Measurements from ENCODE around the gene MAGI2. TPM values are rescaled to one million over a fixed set of nuclear protein-coding genes. Genes with fewer than 3 reads are reported as not detected.

The MAGI2 gene
- total RNA-seq, 5 donors from 2014 or later (not counting 1 experiment from before 2014, with no cell fraction given) = 0.10 to 0.77 (median 0.22) TPM

- Histone ChIP-seq H3K9me3 (no peaks in the 10 kb centered on the region), H3K4me1 (ENCODE audit: control insufficient read depth in 1 of 2, extremely low read depth in 1 of 2, insufficient read depth in 2 of 2, low read length in 2 of 2) (no peaks in the 10 kb centered on the region), H3K4me3 (ENCODE audit: control insufficient read depth in 1 of 2, extremely low read depth in 1 of 2, low read length in 1 of 2) (no peak overlapping the region), H3K27me3 (replicated peaks in 1 of 2; ENCODE audit: control insufficient read depth in 2 of 2, extremely low read depth in 1 of 2, insufficient read depth in 2 of 2, low read length in 1 of 2) (no peaks in the 10 kb centered on the region), H3K27ac (ENCODE audit: low read length) (no peak overlapping the region), H3K36me3 (ENCODE audit: control insufficient read depth in 2 of 2, extremely low read depth in 1 of 2, insufficient read depth in 1 of 2, low read length in 1 of 2) (no peaks in the 10 kb centered on the region)
- H3K4me3 Mint-ChIP-seq = no peak overlapping the region
- ChIA-PET CTCF (no interaction called here), POLR2A (no interaction called here)
- no peak overlapping the region for H3K27ac Mint-ChIP-seq
- no peaks in the 10 kb centered on the region for H3K4me1 Mint-ChIP-seq
- no peak for ATAC-seq (replicated peaks in 1 of 4)
- no CpG with 5 or more reads among the region's 4 CpGs for WGBS (ENCODE audit: insufficient coverage)
- no peaks in the 10 kb centered on the region for H3K36me3 Mint-ChIP-seq
- no peaks in the 10 kb centered on the region for H3K27me3 Mint-ChIP-seq
- peaks cover 0 to 3% (median 0%) of the 10 kb centered on the region in 3 donors for H3K9me3 Mint-ChIP-seq
- DNase-seq = no peak
Measured at GRCh38 chr7:78496096-78496630, 957.3 kb downstream of the MAGI2 start.

- H3K36me3 Mint-ChIP-seq = no peaks in the 10 kb centered on the region
- DNase-seq = no peak
- Histone ChIP-seq H3K27ac (ENCODE audit: low read length) (no peak overlapping the region), H3K36me3 (ENCODE audit: control insufficient read depth in 2 of 2, extremely low read depth in 1 of 2, insufficient read depth in 1 of 2, low read length in 1 of 2) (no peaks in the 10 kb centered on the region), H3K4me1 (ENCODE audit: control insufficient read depth in 1 of 2, extremely low read depth in 1 of 2, insufficient read depth in 2 of 2, low read length in 2 of 2) (no peaks in the 10 kb centered on the region), H3K4me3 (ENCODE audit: control insufficient read depth in 1 of 2, extremely low read depth in 1 of 2, low read length in 1 of 2) (no peak overlapping the region), H3K9me3 (no peaks in the 10 kb centered on the region), H3K27me3 (replicated peaks in 1 of 2; ENCODE audit: control insufficient read depth in 2 of 2, extremely low read depth in 1 of 2, insufficient read depth in 2 of 2, low read length in 1 of 2) (no peaks in the 10 kb centered on the region)
- H3K4me1 Mint-ChIP-seq = no peaks in the 10 kb centered on the region
- H3K9me3 Mint-ChIP-seq = no peaks in the 10 kb centered on the region
- no peak overlapping the region for H3K4me3 Mint-ChIP-seq
- no peak for ATAC-seq (replicated peaks in 1 of 4)
- ChIA-PET POLR2A (no interaction called here), CTCF (no interaction called here)
- H3K27ac Mint-ChIP-seq = no peak overlapping the region
- H3K27me3 Mint-ChIP-seq = no peaks in the 10 kb centered on the region
- 100% methylated on average over 2 of the region's 3 CpGs for WGBS (ENCODE audit: insufficient coverage)
Measured at GRCh38 chr7:78493401-78493800, 960.1 kb downstream of the MAGI2 start.

- Mint-ChIP-seq H3K36me3 (no peaks in the 10 kb centered on the region), H3K9me3 (no peaks in the 10 kb centered on the region), H3K4me1 (no peaks in the 10 kb centered on the region), H3K27me3 (no peaks in the 10 kb centered on the region), H3K27ac (no peak overlapping the region), H3K4me3 (no peak overlapping the region)
- Histone ChIP-seq H3K4me3 (ENCODE audit: control insufficient read depth in 1 of 2, extremely low read depth in 1 of 2, low read length in 1 of 2) (no peak overlapping the region), H3K27ac (ENCODE audit: low read length) (no peak overlapping the region), H3K4me1 (ENCODE audit: control insufficient read depth in 1 of 2, extremely low read depth in 1 of 2, insufficient read depth in 2 of 2, low read length in 2 of 2) (no peaks in the 10 kb centered on the region), H3K36me3 (ENCODE audit: control insufficient read depth in 2 of 2, extremely low read depth in 1 of 2, insufficient read depth in 1 of 2, low read length in 1 of 2) (no peaks in the 10 kb centered on the region), H3K9me3 (no peaks in the 10 kb centered on the region), H3K27me3 (replicated peaks in 1 of 2; ENCODE audit: control insufficient read depth in 2 of 2, extremely low read depth in 1 of 2, insufficient read depth in 2 of 2, low read length in 1 of 2) (no peaks in the 10 kb centered on the region)
- no peak for ATAC-seq (replicated peaks in 1 of 4)
- ChIA-PET POLR2A (no interaction called here), CTCF (no interaction called here)
- DNase-seq = no peak
- no CpG with 5 or more reads among the region's 1 CpG for WGBS (ENCODE audit: insufficient coverage)
Measured at GRCh38 chr7:78492146-78492545, 961.3 kb downstream of the MAGI2 start.

GRCh38 chr7:78490524-78490923 is 962.9 kb downstream of the MAGI2 start:
- no peak overlapping the region for H3K4me3 Mint-ChIP-seq
- no peak for ATAC-seq (replicated peaks in 1 of 4)
- Histone ChIP-seq H3K27me3 (replicated peaks in 1 of 2; ENCODE audit: control insufficient read depth in 2 of 2, extremely low read depth in 1 of 2, insufficient read depth in 2 of 2, low read length in 1 of 2) (no peaks in the 10 kb centered on the region), H3K4me1 (ENCODE audit: control insufficient read depth in 1 of 2, extremely low read depth in 1 of 2, insufficient read depth in 2 of 2, low read length in 2 of 2) (no peaks in the 10 kb centered on the region), H3K27ac (ENCODE audit: low read length) (no peak overlapping the region), H3K4me3 (ENCODE audit: control insufficient read depth in 1 of 2, extremely low read depth in 1 of 2, low read length in 1 of 2) (no peak overlapping the region), H3K9me3 (no peaks in the 10 kb centered on the region), H3K36me3 (ENCODE audit: control insufficient read depth in 2 of 2, extremely low read depth in 1 of 2, insufficient read depth in 1 of 2, low read length in 1 of 2) (no peaks in the 10 kb centered on the region)
- H3K27me3 Mint-ChIP-seq = no peaks in the 10 kb centered on the region
- CTCF ChIA-PET = no interaction called here
- POLR2A ChIA-PET = no interaction called here
- H3K36me3 Mint-ChIP-seq = no peaks in the 10 kb centered on the region
- no peak for DNase-seq
- H3K9me3 Mint-ChIP-seq = no peaks in the 10 kb centered on the region
- H3K27ac Mint-ChIP-seq = no peak overlapping the region
- H3K4me1 Mint-ChIP-seq = no peaks in the 10 kb centered on the region

- WGBS (ENCODE audit: insufficient coverage) = 78% methylated on average over 2 of the region's 5 CpGs
Measured at GRCh38 chr7:78489476-78490240, 963.8 kb downstream of the MAGI2 start.

GRCh38 chr7:78487464-78487863 is 966.0 kb downstream of the MAGI2 start:
- CTCF ChIA-PET = no interaction called here
- WGBS (ENCODE audit: insufficient coverage) = no CpG with 5 or more reads among the region's 5 CpGs
- POLR2A ChIA-PET = no interaction called here

More at GRCh38 chr7:78489476-78490240, 963.8 kb downstream of the MAGI2 start:
- Mint-ChIP-seq H3K27me3 (no peaks in the 10 kb centered on the region), H3K36me3 (no peaks in the 10 kb centered on the region), H3K4me3 (no peak overlapping the region), H3K9me3 (no peaks in the 10 kb centered on the region), H3K4me1 (no peaks in the 10 kb centered on the region), H3K27ac (no peak overlapping the region)
- H3K36me3 ChIP-seq (ENCODE audit: control insufficient read depth in 2 of 2, extremely low read depth in 1 of 2, insufficient read depth in 1 of 2, low read length in 1 of 2) = no peaks in the 10 kb centered on the region
- no peak for ATAC-seq (replicated peaks in 1 of 4)
- no peaks in the 10 kb centered on the region for H3K9me3 ChIP-seq
- DNase-seq = no peak
- H3K4me3 ChIP-seq (ENCODE audit: control insufficient read depth in 1 of 2, extremely low read depth in 1 of 2, low read length in 1 of 2) = no peak overlapping the region
- ChIA-PET CTCF (no interaction called here), POLR2A (no interaction called here)
- H3K4me1 ChIP-seq (ENCODE audit: control insufficient read depth in 1 of 2, extremely low read depth in 1 of 2, insufficient read depth in 2 of 2, low read length in 2 of 2) = no peaks in the 10 kb centered on the region
- H3K27ac ChIP-seq (ENCODE audit: low read length) = no peak overlapping the region
- H3K27me3 ChIP-seq (replicated peaks in 1 of 2; ENCODE audit: control insufficient read depth in 2 of 2, extremely low read depth in 1 of 2, insufficient read depth in 2 of 2, low read length in 1 of 2) = no peaks in the 10 kb centered on the region

More at GRCh38 chr7:78487464-78487863, 966.0 kb downstream of the MAGI2 start:
- no peak for DNase-seq
- Mint-ChIP-seq H3K36me3 (no peaks in the 10 kb centered on the region), H3K4me1 (no peaks in the 10 kb centered on the region), H3K27ac (no peak overlapping the region), H3K9me3 (no peaks in the 10 kb centered on the region), H3K4me3 (no peak overlapping the region), H3K27me3 (no peaks in the 10 kb centered on the region)
- H3K27ac ChIP-seq (ENCODE audit: low read length) = no peak overlapping the region
- no peaks in the 10 kb centered on the region for H3K36me3 ChIP-seq (ENCODE audit: control insufficient read depth in 2 of 2, extremely low read depth in 1 of 2, insufficient read depth in 1 of 2, low read length in 1 of 2)
- no peaks in the 10 kb centered on the region for H3K27me3 ChIP-seq (replicated peaks in 1 of 2; ENCODE audit: control insufficient read depth in 2 of 2, extremely low read depth in 1 of 2, insufficient read depth in 2 of 2, low read length in 1 of 2)
- H3K4me1 ChIP-seq (ENCODE audit: control insufficient read depth in 1 of 2, extremely low read depth in 1 of 2, insufficient read depth in 2 of 2, low read length in 2 of 2) = no peaks in the 10 kb centered on the region
- no peak for ATAC-seq (replicated peaks in 1 of 4)
- H3K9me3 ChIP-seq = no peaks in the 10 kb centered on the region
- H3K4me3 ChIP-seq (ENCODE audit: control insufficient read depth in 1 of 2, extremely low read depth in 1 of 2, low read length in 1 of 2) = no peak overlapping the region
